Uterus (tissue), 2 donors: ENCODE data around the gene XKR7.

Experiments used
- POLR2A ChIP-seq, 2 donors: fragments of 450-650 bp; IDR thresholded peaks; one replicate each; pipeline ENCODE4 v1.6.1; 2016; ENCODE audit warnings: antibody characterized with exemption in 2 of 2, mild to moderate bottlenecking in 1 of 2, moderate library complexity in 1 of 2
- TF ChIP-seq, protein P1 (sequence below), 4 experiments: fragments of 200-600 bp in 2 of 4; fragments of 450-650 bp in 2 of 4; sonication (generic) in 2 of 4; IDR thresholded peaks; one replicate each; pipeline ENCODE4 v1.5.1; 2016 to 2019; ENCODE audit warnings: antibody characterized with exemption in 4 of 4, mild to moderate bottlenecking in 2 of 4, moderate library complexity in 1 of 4

DNA sequence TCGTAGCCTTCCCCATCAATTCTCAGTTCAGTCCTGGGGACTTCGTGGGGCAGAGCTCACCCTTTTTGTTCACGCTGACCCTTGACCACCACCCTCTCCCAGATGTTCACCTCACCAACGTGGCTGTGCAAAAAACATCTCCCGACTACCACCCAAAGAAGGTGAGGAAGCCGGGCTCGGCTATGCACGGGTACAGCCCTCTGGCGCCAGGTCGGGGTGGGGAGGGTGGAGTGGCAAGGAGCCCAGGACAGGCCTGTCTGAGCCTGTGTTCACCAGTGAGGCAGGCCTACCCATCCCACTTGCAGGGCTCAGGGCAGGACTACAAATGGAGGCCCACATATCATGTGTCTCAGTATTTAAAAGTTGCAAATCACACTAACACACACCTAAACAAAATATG lies 34.3 kb upstream of the XKR7 start:
- TF ChIP-seq, protein P1, sequence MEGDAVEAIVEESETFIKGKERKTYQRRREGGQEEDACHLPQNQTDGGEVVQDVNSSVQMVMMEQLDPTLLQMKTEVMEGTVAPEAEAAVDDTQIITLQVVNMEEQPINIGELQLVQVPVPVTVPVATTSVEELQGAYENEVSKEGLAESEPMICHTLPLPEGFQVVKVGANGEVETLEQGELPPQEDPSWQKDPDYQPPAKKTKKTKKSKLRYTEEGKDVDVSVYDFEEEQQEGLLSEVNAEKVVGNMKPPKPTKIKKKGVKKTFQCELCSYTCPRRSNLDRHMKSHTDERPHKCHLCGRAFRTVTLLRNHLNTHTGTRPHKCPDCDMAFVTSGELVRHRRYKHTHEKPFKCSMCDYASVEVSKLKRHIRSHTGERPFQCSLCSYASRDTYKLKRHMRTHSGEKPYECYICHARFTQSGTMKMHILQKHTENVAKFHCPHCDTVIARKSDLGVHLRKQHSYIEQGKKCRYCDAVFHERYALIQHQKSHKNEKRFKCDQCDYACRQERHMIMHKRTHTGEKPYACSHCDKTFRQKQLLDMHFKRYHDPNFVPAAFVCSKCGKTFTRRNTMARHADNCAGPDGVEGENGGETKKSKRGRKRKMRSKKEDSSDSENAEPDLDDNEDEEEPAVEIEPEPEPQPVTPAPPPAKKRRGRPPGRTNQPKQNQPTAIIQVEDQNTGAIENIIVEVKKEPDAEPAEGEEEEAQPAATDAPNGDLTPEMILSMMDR (IDR thresholded peaks at IDR 0.05): no peak
- no peak for TF ChIP-seq POLR2A (IDR thresholded peaks at IDR 0.05)
